ENCODE data around the gene PPM1H.
"Not testable (repeated sequence)": the region's sequence is repeated elsewhere in the genome, so short reads cannot be mapped to it uniquely, and the experiment has no call there.

Gene PPM1H

GRCh38 chr12:62761658-62762057, 173.3 kb downstream of the PPM1H start:
- no peak for DNase-seq

- DNase-seq: no peak
Observed at GRCh38 chr12:62760779-62761178, 174.2 kb downstream of the PPM1H start.

GRCh38 chr12:62760341-62760740, 174.6 kb downstream of the PPM1H start:
- not testable (repeated sequence) for DNase-seq

GRCh38 chr12:62758216-62758615, 176.7 kb downstream of the PPM1H start:
- no peak for DNase-seq

GRCh38 chr12:62757048-62757447, 177.9 kb downstream of the PPM1H start:
- no peak for DNase-seq

GRCh38 chr12:62754706-62755105, 180.2 kb downstream of the PPM1H start:
- DNase-seq: no peak

GRCh38 chr12:62751810-62752155, 183.2 kb downstream of the PPM1H start:
- no peak for DNase-seq

- DNase-seq: no peak
Observed at GRCh38 chr12:62750941-62751809, 183.8 kb downstream of the PPM1H start.

GRCh38 chr12:62749586-62749985, 185.4 kb downstream of the PPM1H start:
- DNase-seq: no peak

GRCh38 chr12:62748941-62749468, 185.9 kb downstream of the PPM1H start:
- DNase-seq: no peak

GRCh38 chr12:62744551-62744950, 190.4 kb downstream of the PPM1H start:
- no peak for DNase-seq

GRCh38 chr12:62739266-62740015, 195.5 kb downstream of the PPM1H start:
- DNase-seq: no peak

- no peak for DNase-seq
Observed at GRCh38 chr12:62738616-62739015, 196.3 kb downstream of the PPM1H start.

- no peak for DNase-seq
Observed at GRCh38 chr12:62738105-62738504, 196.8 kb downstream of the PPM1H start.

GRCh38 chr12:62737615-62738014, 197.3 kb downstream of the PPM1H start:
- DNase-seq: no peak

GRCh38 chr12:62737188-62737587, 197.8 kb downstream of the PPM1H start:
- no peak for DNase-seq

GRCh38 chr12:62736596-62736995, 198.4 kb downstream of the PPM1H start:
- DNase-seq: no peak

- DNase-seq: no peak
Observed at GRCh38 chr12:62732861-62733427, 202.0 kb downstream of the PPM1H start.

GRCh38 chr12:62731055-62731820, 203.7 kb downstream of the PPM1H start:
- DNase-seq: no peak

- DNase-seq: no peak
Observed at GRCh38 chr12:62730649-62731048, 204.3 kb downstream of the PPM1H start.

- not testable (repeated sequence) for DNase-seq
Observed at GRCh38 chr12:62729579-62730544, 205.1 kb downstream of the PPM1H start.

GRCh38 chr12:62728741-62729140, 206.2 kb downstream of the PPM1H start:
- DNase-seq: no peak
